Vagina (tissue), 2 donors: ENCODE measurements around the gene KIF3A. TPM values are rescaled to one million over a fixed set of nuclear protein-coding genes. Genes with fewer than 3 reads are reported as not detected.
A peak's percentile ranks its signal among the peaks of the same experiment; 100 is the strongest.

Experiments used
- DNase-seq, 2 donors: peaks; one replicate each; pipeline ENCODE4 v3.0.0-alpha.2; 2017; ENCODE audit errors: extremely low spot score in 2 of 2
- H3K27ac ChIP-seq: fragments of 200-600 bp; sonication (generic); one replicate; pipeline ENCODE4 v1.5.1; 2019
- H3K27me3 ChIP-seq: fragments of 200-600 bp; sonication (generic); one replicate; pipeline ENCODE4 v1.5.1; 2019
- H3K36me3 ChIP-seq, 2 donors: fragments of 200-600 bp; sonication (generic); one replicate each; pipeline ENCODE4 v1.5.1; 2017 to 2019
- H3K4me1 ChIP-seq: fragments of 200-600 bp; sonication (generic); one replicate; pipeline ENCODE4 v1.5.1; 2019
- H3K4me3 ChIP-seq, 2 donors: fragments of 200-600 bp; sonication (generic); 1 replicate in 1 of 2; 2 replicates in 1 of 2; pipeline ENCODE4 v1.5.1; 2016 to 2019
- H3K9me3 ChIP-seq: fragments of 200-600 bp; sonication (generic); one replicate; pipeline ENCODE4 v1.5.1; 2019
- CTCF ChIP-seq, 3 experiments: fragments of 450-650 bp in 2 of 3; fragments of 200-600 bp in 1 of 3; sonication (generic) in 1 of 3; IDR thresholded peaks; one replicate each; pipeline ENCODE4 v1.5.1; 2017 to 2019; ENCODE audit warnings: antibody characterized with exemption in 3 of 3, mild to moderate bottlenecking in 2 of 3, moderate library complexity in 2 of 3
- POLR2A ChIP-seq, 2 donors: fragments of 450-650 bp; IDR thresholded peaks; one replicate each; pipeline ENCODE4 v1.6.1; 2017; ENCODE audit warnings: antibody characterized with exemption in 2 of 2, mild to moderate bottlenecking in 2 of 2, moderate library complexity in 2 of 2
- POLR2AphosphoS5 ChIP-seq, 2 donors: sonication (generic); formaldehyde crosslinking; IDR thresholded peaks; one replicate each; pipeline ENCODE4 v1.9.0; 2017; ENCODE audit warnings: antibody characterized with exemption in 2 of 2, mild to moderate bottlenecking in 2 of 2, low read depth in 1 of 2; ENCODE audit not compliant: insufficient read depth in 1 of 2
- intact Hi-C: fragments of 100-400 bp; cut with DNase I; formaldehyde crosslinking; loops from one replicate; pipeline ENCODE4 v1.15.1; 2023
- total RNA-seq: library from RNA; depleted of rRNA; stranded (reverse); fragments of >200 nt; gene quantifications from one replicate; pipeline ENCODE4 v1.2.3, GENCODE V29; 2016

KIF3A gene
- total RNA-seq, 1 donor from 2014 or later = 20.6 TPM

- no peak for DNase-seq
- Histone ChIP-seq H3K36me3 (no peaks in the 10 kb centered on the region), H3K4me1 (peaks cover 50% of the 10 kb centered on the region), H3K27ac (peak within 1 kb of the TSS; percentile 86), H3K4me3 (peak within 1 kb of the TSS; percentile 87 to 96), H3K27me3 (no peaks in the 10 kb centered on the region), H3K9me3 (no peaks in the 10 kb centered on the region)
- TF ChIP-seq POLR2A (IDR thresholded peaks at IDR 0.05) (peak in 1 of 2 donors; percentile 11), POLR2AphosphoS5 (IDR thresholded peaks at IDR 0.05; ENCODE audit: insufficient read depth in 1 of 2, low read depth in 1 of 2) (peak in 1 of 2 donors; percentile 55), CTCF (IDR thresholded peaks at IDR 0.05) (no peak)
- intact Hi-C loops = no loop called here
Measured at GRCh38 chr5:132777209-132778069, 40.1 kb upstream of the KIF3A start, which contains the start of gene SEPTIN8. Gene SEPTIN8 (minus strand): TSS chr5:132777239. CDS start chr5:132777137, 102 bp downstream.

GRCh38 chr5:132776938-132777208, 39.5 kb upstream of the KIF3A start:
- Histone ChIP-seq H3K4me3 (peak overlapping the region; percentile 87 to 96), H3K27ac (peak overlapping the region; percentile 86), H3K27me3 (no peaks in the 10 kb centered on the region), H3K9me3 (no peaks in the 10 kb centered on the region), H3K36me3 (no peaks in the 10 kb centered on the region), H3K4me1 (peaks cover 53% of the 10 kb centered on the region)
- intact Hi-C loops = no loop called here
- no peak for TF ChIP-seq POLR2A (IDR thresholded peaks at IDR 0.05)
- no peak for TF ChIP-seq CTCF (IDR thresholded peaks at IDR 0.05)
- no peak for TF ChIP-seq POLR2AphosphoS5 (IDR thresholded peaks at IDR 0.05; ENCODE audit: insufficient read depth in 1 of 2, low read depth in 1 of 2)
- DNase-seq = no peak

DNA sequence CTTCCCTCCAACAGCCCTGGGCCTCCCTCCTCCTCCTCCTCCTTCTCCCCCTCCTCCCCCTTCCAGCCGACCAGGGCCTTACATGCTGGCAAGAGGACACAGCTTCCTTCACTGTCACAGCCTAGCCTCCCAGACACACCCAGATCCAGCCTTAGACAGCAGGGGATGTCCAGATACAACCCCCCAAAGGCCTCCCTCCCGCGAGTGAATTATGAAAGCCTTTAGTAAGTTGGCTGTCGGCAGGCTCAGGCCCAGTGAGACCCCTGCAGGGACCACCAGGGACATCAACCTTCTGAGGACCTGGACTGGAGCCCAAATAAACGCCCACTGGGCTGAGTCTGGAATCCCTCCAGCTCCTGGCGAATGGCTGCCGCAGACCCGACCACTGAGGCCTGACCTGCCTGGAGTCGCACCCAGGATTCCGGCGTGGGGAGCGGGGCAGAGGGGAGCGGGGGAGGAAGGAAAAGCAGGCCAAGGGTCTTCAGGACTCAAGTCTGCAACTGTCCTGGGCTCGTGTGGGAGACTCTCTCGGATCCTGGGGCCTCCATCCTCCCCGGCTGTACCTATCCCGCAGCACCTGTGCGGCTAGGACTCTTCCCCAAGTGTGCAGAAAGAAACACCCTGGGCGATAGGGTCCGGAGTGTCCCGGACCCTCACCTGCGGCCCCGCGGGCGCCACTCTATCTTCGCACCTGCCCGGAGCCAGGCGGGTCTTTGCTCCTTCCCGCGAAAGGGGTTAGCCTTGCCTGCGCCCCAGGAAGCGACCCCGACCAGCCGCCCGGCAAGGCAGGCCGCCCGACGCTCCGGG, 39.0 kb upstream of the KIF3A start:
- Histone ChIP-seq H3K4me1 (peaks cover 58% of the 10 kb centered on the region), H3K27me3 (no peaks in the 10 kb centered on the region), H3K9me3 (no peaks in the 10 kb centered on the region), H3K36me3 (no peaks in the 10 kb centered on the region), H3K27ac (peak overlapping the region; percentile 86), H3K4me3 (peak overlapping the region; percentile 87 to 96)
- intact Hi-C loops = no loop called here
- DNase-seq = no peak
- TF ChIP-seq POLR2AphosphoS5 (IDR thresholded peaks at IDR 0.05; ENCODE audit: insufficient read depth in 1 of 2, low read depth in 1 of 2) (no peak), CTCF (IDR thresholded peaks at IDR 0.05) (no peak), POLR2A (IDR thresholded peaks at IDR 0.05) (no peak)

DNA sequence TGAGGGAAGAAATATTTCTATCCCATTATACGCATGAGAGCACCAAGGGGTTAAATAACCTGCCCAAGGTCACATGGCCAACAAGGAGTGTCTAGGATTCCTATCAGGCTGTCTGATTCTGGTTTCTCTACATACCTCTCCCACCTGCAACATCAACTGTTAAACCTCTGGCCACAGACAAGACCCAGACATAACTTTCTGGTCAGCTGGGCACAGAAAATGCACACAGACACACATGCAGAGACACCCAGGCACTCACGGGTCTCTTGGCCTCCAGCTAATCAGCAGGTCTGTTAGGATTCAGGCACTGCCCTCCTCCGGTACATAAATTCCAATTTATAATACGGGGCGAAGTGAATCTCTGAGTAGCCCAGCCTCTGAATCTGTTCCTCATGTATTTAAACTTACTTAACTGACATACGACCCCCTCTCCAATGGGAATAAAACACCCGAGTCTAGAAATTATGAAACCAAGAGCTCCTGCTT, 38.2 kb upstream of the KIF3A start:
- DNase-seq = no peak
- TF ChIP-seq POLR2AphosphoS5 (IDR thresholded peaks at IDR 0.05; ENCODE audit: insufficient read depth in 1 of 2, low read depth in 1 of 2) (no peak), POLR2A (IDR thresholded peaks at IDR 0.05) (no peak), CTCF (IDR thresholded peaks at IDR 0.05) (no peak)
- H3K36me3 ChIP-seq = no peaks in the 10 kb centered on the region
- peak overlapping the region in 1 of 2 donors; percentile 87 for H3K4me3 ChIP-seq
- no peaks in the 10 kb centered on the region for H3K9me3 ChIP-seq
- peak overlapping the region; percentile 86 for H3K27ac ChIP-seq
- intact Hi-C loops = no loop called here
- peaks cover 67% of the 10 kb centered on the region for H3K4me1 ChIP-seq
- H3K27me3 ChIP-seq = no peaks in the 10 kb centered on the region
